Measurements from ENCODE around the gene GPC6.

DNA sequence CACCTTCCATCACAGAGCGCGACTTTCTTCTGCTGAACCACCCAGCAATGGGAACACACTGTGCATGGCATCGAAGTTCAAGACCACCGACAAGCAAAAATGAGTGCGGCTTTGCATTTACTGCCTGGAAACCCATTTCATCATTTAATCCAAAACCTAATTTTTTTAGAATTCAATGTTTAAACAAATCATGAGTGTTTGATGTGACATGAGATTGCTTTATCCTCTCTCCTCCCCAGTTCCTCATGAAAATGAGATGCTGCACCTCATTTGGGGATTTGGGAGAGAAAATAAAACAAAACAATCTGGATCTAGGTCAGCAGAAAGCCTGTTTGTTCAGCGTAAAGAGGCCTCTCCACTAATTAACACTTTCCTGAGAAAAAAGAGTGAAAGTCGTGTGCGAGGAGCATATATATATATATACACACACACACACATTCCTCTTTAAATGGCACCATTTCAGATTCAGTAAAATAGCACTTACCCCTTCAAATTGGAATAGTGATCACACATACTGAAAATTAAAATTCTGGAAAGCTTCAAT lies 1126.6 kb downstream of the GPC6 start:
- TF ChIP-seq POLR2AphosphoS5 (IDR thresholded peaks at IDR 0.05), result no peak
- TF ChIP-seq EP300 (IDR thresholded peaks at IDR 0.05), result no peak
- no peak for TF ChIP-seq POLR2A (IDR thresholded peaks at IDR 0.05)
- TF ChIP-seq, protein P1, sequence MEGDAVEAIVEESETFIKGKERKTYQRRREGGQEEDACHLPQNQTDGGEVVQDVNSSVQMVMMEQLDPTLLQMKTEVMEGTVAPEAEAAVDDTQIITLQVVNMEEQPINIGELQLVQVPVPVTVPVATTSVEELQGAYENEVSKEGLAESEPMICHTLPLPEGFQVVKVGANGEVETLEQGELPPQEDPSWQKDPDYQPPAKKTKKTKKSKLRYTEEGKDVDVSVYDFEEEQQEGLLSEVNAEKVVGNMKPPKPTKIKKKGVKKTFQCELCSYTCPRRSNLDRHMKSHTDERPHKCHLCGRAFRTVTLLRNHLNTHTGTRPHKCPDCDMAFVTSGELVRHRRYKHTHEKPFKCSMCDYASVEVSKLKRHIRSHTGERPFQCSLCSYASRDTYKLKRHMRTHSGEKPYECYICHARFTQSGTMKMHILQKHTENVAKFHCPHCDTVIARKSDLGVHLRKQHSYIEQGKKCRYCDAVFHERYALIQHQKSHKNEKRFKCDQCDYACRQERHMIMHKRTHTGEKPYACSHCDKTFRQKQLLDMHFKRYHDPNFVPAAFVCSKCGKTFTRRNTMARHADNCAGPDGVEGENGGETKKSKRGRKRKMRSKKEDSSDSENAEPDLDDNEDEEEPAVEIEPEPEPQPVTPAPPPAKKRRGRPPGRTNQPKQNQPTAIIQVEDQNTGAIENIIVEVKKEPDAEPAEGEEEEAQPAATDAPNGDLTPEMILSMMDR (IDR thresholded peaks at IDR 0.05), result no peak
